Tibial artery (tissue), 4 donors: ENCODE measurements around the gene NOTCH2.
"Not testable (repeated sequence)": the region's sequence is repeated elsewhere in the genome, so short reads cannot be mapped to it uniquely, and the experiment has no call there.

Experiments
- DNase-seq, 2 donors: peaks; one replicate each; pipeline ENCODE4 v3.0.0-alpha.2; 2019
- H3K27ac ChIP-seq, 2 donors: fragments of 200-600 bp; sonication (generic) in 1 of 2; 1 replicate in 1 of 2; 2 replicates in 1 of 2; pipeline ENCODE4 v1.5.1; 2018 to 2019; ENCODE audit warnings: mild to moderate bottlenecking in 1 of 2
- H3K27me3 ChIP-seq, 2 donors: fragments of 200-600 bp; sonication (generic) in 1 of 2; one replicate each; pipeline versions ENCODE4 v1.5.1 to v1.6.0; 2016 to 2019
- H3K36me3 ChIP-seq, 3 donors: fragments of 200-600 bp; sonication (generic) in 2 of 3; one replicate each; pipeline ENCODE4 v1.5.1; 2016 to 2019; ENCODE audit warnings: mild to moderate bottlenecking in 2 of 3
- H3K4me1 ChIP-seq, 4 donors: fragments of 200-600 bp; sonication (generic) in 2 of 4; 1 replicate in 3 of 4; 2 replicates in 1 of 4; pipeline ENCODE4 v1.5.1; 2016 to 2019
- H3K4me3 ChIP-seq, 2 donors: fragments of 200-600 bp; sonication (generic) in 1 of 2; 1 replicate in 1 of 2; 2 replicates in 1 of 2; pipeline ENCODE4 v1.5.1; 2018 to 2019; ENCODE audit warnings: mild to moderate bottlenecking in 2 of 2
- H3K9me3 ChIP-seq, 3 donors: fragments of 200-600 bp; sonication (generic) in 1 of 3; one replicate each; pipeline ENCODE4 v1.5.1; 2016 to 2019
- CTCF ChIP-seq, 2 experiments: fragments of 200-600 bp in 1 of 2; fragments of 450-650 bp in 1 of 2; IDR thresholded peaks; one replicate each; pipeline ENCODE4 v1.5.1; 2017 to 2019; ENCODE audit warnings: antibody characterized with exemption in 2 of 2, mild to moderate bottlenecking in 1 of 2, moderate library complexity in 1 of 2
- intact Hi-C: fragments of 100-400 bp; cut with DNase I; formaldehyde crosslinking; loops from one replicate; pipeline ENCODE4 v1.15.0; 2023; ENCODE audit warnings: low total_unique reads

NOTCH2 gene

DNA sequence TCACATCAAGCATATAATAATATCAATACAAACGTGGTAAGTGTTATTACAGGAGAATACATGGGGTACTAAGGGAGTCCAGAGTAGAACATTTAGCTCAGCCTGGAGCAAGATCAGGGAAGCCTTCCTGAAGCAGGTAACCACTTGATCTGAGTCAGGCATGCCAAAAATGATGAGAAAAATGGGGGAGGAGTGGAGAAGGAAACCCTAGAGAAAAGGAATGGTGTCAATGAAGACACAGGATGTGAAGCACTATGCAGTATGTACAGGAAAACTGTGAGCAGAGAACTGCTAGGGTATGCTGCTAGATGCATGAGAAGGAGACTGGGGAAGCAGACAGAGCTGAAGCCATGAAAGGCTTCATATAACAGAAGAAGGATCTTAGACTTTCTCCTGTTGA is 84.7 kb downstream of the NOTCH2 start:
- no peak for DNase-seq
- Histone ChIP-seq H3K27ac (peak overlapping the region; percentile 70 to 71), H3K36me3 (peaks cover 0 to 11% (median 0%) of the 10 kb centered on the region in 3 donors), H3K4me3 (no peak overlapping the region), H3K27me3 (no peaks in the 10 kb centered on the region), H3K4me1 (peaks cover 0 to 83% (median 37%) of the 10 kb centered on the region in 4 donors), H3K9me3 (no peaks in the 10 kb centered on the region)
- no peak for TF ChIP-seq CTCF (IDR thresholded peaks at IDR 0.05)
- intact Hi-C loops, result no loop called here

DNA sequence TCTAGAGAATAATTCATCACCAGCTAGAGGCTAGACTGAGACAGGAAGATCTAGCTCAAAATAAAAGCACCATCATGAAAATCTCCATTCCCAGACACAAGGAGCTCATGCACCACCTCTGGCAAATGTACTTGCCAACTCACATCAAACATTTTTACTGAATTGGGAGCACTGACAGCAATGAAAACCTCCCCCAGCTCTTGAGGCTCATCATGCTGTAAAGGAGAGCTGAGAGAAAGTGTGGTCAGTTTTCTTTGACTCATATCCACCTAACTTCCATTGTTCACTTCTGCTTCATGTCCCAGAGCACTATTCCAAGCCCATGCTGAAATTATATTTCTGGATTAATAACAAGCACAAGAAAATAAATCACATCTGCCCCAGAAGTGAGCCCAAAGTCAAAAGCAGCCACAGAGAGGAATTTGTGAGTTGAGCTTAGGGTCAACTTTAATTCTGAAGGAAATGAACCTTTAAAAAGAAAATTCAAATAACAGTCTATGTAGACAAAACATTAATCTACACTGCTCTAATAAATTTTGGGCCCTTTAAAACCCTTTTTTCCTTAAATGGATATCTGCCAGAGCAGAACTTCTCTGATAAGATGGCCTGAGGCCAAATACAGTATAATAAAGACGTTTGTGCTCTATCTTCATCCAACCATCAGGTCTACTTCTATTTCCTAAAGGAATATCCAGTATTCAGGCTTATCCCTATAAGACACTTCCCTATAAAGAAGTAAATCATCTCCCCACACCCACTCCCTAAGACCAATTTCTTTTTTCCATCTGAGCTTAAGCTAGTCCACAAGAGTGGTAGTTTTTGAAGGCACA is 87.3 kb downstream of the NOTCH2 start:
- H3K27ac ChIP-seq, result peak overlapping the region; percentile 6 to 43

DNA sequence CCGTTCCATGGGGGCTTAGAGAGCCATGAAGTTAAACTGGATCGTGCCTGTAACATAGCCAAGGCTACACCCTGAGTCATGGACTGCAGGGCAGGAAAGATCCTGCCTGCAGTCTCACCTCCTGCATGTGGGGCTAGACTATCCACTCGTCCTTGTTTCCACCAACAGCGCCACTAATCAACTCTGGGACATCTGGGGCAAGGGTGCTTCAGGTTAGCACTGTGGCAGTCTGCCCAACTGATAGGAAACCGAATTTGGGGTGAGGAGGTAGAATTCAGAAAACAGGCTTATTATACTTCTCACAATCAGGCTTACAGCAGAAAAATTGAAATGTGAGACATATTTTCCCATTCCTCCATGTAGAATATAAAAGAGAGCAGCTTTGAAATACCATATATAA is 88.0 kb downstream of the NOTCH2 start:
- no peak for TF ChIP-seq CTCF (IDR thresholded peaks at IDR 0.05)
- Histone ChIP-seq H3K27me3 (no peaks in the 10 kb centered on the region), H3K36me3 (peaks cover 0 to 9% (median 0%) of the 10 kb centered on the region in 3 donors), H3K9me3 (no peaks in the 10 kb centered on the region), H3K4me1 (peaks cover 0 to 69% (median 26%) of the 10 kb centered on the region in 4 donors), H3K27ac (peak overlapping the region; percentile 6 to 43), H3K4me3 (no peak overlapping the region)
- no peak for DNase-seq
- intact Hi-C loops, result no loop called here

More for the DNA sequence above, 87.3 kb downstream of the NOTCH2 start:
- Histone ChIP-seq H3K4me3 (no peak overlapping the region), H3K9me3 (no peaks in the 10 kb centered on the region), H3K4me1 (peaks cover 0 to 76% (median 32%) of the 10 kb centered on the region in 4 donors), H3K36me3 (peaks cover 0 to 11% (median 0%) of the 10 kb centered on the region in 3 donors), H3K27me3 (no peaks in the 10 kb centered on the region)
- intact Hi-C loops, result no loop called here
- no peak for TF ChIP-seq CTCF (IDR thresholded peaks at IDR 0.05)
- no peak for DNase-seq

- H3K4me3 ChIP-seq, result no peak overlapping the region
- DNase-seq, result no peak
- no peak for TF ChIP-seq CTCF (IDR thresholded peaks at IDR 0.05)
- H3K4me1 ChIP-seq, result peaks cover 0 to 71% (median 23%) of the 10 kb centered on the region in 4 donors
- no peaks in the 10 kb centered on the region for H3K36me3 ChIP-seq
- intact Hi-C loops, result no loop called here
- H3K9me3 ChIP-seq, result no peaks in the 10 kb centered on the region
- H3K27me3 ChIP-seq, result no peaks in the 10 kb centered on the region
- no peak overlapping the region for H3K27ac ChIP-seq
These were observed 91.4 kb downstream of the NOTCH2 start for GRCh38 chr1:119978018-119978505.

GRCh38 chr1:119977113-119977736 is 92.2 kb downstream of the NOTCH2 start:
- H3K27ac ChIP-seq, H3K9me3 ChIP-seq, H3K36me3 ChIP-seq, H3K27me3 ChIP-seq, intact Hi-C loops, DNase-seq, H3K4me3 ChIP-seq: not testable (repeated sequence)
- peaks cover 0 to 73% (median 28%) of the 10 kb centered on the region in 4 donors for H3K4me1 ChIP-seq

DNA sequence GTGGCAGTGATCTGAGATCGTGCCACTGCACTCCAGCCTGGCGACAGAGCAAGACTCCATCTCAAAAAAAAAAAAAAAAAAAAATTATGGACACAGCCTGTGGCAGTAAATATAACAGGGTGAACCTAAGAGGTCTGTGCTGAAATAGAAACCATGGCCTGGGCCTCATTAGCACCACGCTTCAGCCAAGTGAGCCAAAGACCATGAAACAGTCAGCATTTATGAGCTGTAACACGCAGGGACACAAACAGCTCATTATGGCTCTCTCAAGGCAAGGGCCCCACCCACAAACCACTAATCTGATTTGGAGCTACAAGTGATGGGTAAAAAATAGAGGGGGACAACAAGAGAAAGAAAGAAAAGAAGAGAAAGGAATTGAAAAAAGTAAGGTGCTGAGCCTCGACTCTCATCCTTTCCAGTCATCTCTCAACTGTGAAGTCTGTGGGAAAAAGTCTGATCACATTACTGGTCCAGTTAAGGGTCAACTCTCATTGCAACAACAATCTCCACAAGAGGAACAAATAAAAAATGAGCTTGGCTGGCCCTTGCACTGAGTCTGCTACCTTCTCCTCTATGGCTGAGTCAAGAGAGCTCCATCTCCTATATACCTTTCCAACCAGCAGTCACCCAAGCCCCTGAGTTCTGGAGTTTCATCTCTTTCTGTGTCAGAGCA is 93.7 kb downstream of the NOTCH2 start:
- H3K27me3 ChIP-seq, intact Hi-C loops, H3K27ac ChIP-seq, DNase-seq, H3K4me3 ChIP-seq, H3K9me3 ChIP-seq: not testable (repeated sequence)
- peaks cover 0 to 62% (median 19%) of the 10 kb centered on the region in 4 donors for H3K4me1 ChIP-seq
- H3K36me3 ChIP-seq, result peaks cover 6 to 12% (median 12%) of the 10 kb centered on the region in 3 donors
